Measurements from ENCODE around the gene FXR1. TPM values are rescaled to one million over a fixed set of nuclear protein-coding genes. Genes with fewer than 3 reads are reported as not detected.

Gene FXR1
- total and polyA plus RNA-seq, 10 of the 15 experiments (the other 5 are each of a cell fraction or from before 2014, with no cell fraction given) = 38.5 to 159 (median 102) TPM

DNA sequence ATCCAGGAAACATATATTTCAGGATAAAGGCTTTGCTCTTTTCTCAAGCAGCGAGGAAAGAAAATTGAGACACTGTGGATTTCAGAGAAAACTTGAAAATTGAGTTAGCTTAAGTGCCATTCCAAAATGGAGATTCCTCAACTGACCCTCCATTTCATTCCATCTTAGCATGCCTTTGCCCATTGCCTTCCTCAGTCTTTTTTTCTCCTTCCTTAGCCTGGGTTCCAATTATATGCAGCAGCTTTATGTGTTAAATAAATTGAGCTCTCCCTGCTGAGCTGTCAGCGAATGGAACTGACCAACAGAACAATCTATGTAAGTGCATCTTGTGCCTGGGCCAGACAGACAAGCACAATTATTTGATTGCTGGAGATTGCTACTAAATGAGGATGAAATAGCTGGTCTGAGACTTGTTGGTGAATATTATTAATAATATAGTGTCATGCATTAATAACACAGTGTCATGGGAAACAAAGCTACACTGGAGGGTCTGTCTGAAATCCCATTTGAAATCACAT is 84.0 kb downstream of the FXR1 start:
- no peaks in the 10 kb centered on the region for H3K27me3 ChIP-seq (replicated peaks in 1 of 2; ENCODE audit: control insufficient read depth in 2 of 2, insufficient read depth in 2 of 2, low read length in 1 of 2)
- CTCF ChIA-PET = interaction anchor here (1.8 kb wide), 1 partner anchor 98 kb away, joined by 3 read pairs; no protein-coding TSS in a partner anchor
- no peak overlapping the region for H2AFZ ChIP-seq (ENCODE audit: control insufficient read depth, low read depth, low read length)
- intact Hi-C loops (cut with micrococcal nuclease; ENCODE audit: unreplicated experiment) (no loop called here), in situ Hi-C loops (cut with MboI) (no loop called here)
- ATAC-seq (no peak), DNase-seq (ENCODE audit: low read depth, low spot score) (no peak), FAIRE-seq (no peak)
- POLR2A ChIA-PET = no interaction called here
- no TSS peak for BruUV-seq (replicated peaks)
- RAD21 ChIA-PET (ENCODE audit: unreplicated experiment) = no interaction called here
- no peak overlapping the region for H3K9ac ChIP-seq (ENCODE audit: control insufficient read depth, insufficient read depth, low read length)
- no peaks in the 10 kb centered on the region for H3K36me3 ChIP-seq (ENCODE audit: control insufficient read depth in 2 of 2, insufficient read depth in 2 of 2, low read length in 1 of 2)
- no peaks in the 10 kb centered on the region for H3K9me3 ChIP-seq (replicated peaks; ENCODE audit: control insufficient read depth, insufficient read depth, low read length)
- no peak overlapping the region for H3K4me3 ChIP-seq
- no peaks in the 10 kb centered on the region for H4K20me1 ChIP-seq (ENCODE audit: control insufficient read depth, insufficient read depth)
- H3K4me1 ChIP-seq (ENCODE audit: control insufficient read depth, insufficient read depth, low read length) = no peaks in the 10 kb centered on the region
- 23% methylated on average over 2 of the region's 2 CpGs for WGBS (ENCODE audit: insufficient coverage, insufficient replicate concordance, low lambda C conversion rate, missing lambda C conversion rate)
- no peak overlapping the region for H3K4me2 ChIP-seq (ENCODE audit: control insufficient read depth, insufficient read depth)
- H3K79me2 ChIP-seq (ENCODE audit: control insufficient read depth, insufficient read depth, low read length) = no peaks in the 10 kb centered on the region
- H3K27ac ChIP-seq (ENCODE audit: control insufficient read depth, insufficient read depth) = no peak overlapping the region
- SMC1A ChIA-PET (ENCODE audit: uncharacterized antibody, unreplicated experiment) = interaction anchor here (1.6 kb wide), 1 partner anchor 16 kb away, joined by 3 read pairs; no protein-coding TSS in a partner anchor
- TF ChIP-seq, protein P1, sequence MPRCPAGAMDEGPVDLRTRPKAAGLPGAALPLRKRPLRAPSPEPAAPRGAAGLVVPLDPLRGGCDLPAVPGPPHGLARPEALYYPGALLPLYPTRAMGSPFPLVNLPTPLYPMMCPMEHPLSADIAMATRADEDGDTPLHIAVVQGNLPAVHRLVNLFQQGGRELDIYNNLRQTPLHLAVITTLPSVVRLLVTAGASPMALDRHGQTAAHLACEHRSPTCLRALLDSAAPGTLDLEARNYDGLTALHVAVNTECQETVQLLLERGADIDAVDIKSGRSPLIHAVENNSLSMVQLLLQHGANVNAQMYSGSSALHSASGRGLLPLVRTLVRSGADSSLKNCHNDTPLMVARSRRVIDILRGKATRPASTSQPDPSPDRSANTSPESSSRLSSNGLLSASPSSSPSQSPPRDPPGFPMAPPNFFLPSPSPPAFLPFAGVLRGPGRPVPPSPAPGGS (IDR thresholded peaks at IDR 0.05; ENCODE audit: borderline replicate concordance, insufficient read depth, low read depth, low read length, poor library complexity, severe bottlenecking) = no peak
- TF ChIP-seq NFYA (IDR thresholded peaks at IDR 0.05; ENCODE audit: borderline replicate concordance, low read depth, low read length) = no peak
- TF ChIP-seq, protein P2, sequence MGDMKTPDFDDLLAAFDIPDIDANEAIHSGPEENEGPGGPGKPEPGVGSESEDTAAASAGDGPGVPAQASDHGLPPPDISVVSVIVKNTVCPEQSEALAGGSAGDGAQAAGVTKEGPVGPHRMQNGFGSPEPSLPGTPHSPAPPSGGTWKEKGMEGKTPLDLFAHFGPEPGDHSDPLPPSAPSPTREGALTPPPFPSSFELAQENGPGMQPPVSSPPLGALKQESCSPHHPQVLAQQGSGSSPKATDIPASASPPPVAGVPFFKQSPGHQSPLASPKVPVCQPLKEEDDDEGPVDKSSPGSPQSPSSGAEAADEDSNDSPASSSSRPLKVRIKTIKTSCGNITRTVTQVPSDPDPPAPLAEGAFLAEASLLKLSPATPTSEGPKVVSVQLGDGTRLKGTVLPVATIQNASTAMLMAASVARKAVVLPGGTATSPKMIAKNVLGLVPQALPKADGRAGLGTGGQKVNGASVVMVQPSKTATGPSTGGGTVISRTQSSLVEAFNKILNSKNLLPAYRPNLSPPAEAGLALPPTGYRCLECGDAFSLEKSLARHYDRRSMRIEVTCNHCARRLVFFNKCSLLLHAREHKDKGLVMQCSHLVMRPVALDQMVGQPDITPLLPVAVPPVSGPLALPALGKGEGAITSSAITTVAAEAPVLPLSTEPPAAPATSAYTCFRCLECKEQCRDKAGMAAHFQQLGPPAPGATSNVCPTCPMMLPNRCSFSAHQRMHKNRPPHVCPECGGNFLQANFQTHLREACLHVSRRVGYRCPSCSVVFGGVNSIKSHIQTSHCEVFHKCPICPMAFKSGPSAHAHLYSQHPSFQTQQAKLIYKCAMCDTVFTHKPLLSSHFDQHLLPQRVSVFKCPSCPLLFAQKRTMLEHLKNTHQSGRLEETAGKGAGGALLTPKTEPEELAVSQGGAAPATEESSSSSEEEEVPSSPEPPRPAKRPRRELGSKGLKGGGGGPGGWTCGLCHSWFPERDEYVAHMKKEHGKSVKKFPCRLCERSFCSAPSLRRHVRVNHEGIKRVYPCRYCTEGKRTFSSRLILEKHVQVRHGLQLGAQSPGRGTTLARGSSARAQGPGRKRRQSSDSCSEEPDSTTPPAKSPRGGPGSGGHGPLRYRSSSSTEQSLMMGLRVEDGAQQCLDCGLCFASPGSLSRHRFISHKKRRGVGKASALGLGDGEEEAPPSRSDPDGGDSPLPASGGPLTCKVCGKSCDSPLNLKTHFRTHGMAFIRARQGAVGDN (IDR thresholded peaks at IDR 0.05) = no peak
- TF ChIP-seq IRF4 (IDR thresholded peaks at IDR 0.05; ENCODE audit: low read depth, low read length) = no peak
- no peak for TF ChIP-seq RAD51 (IDR thresholded peaks at IDR 0.05)
- TF ChIP-seq DPF2 (IDR thresholded peaks at IDR 0.05) = no peak
- TF ChIP-seq, protein P3, sequence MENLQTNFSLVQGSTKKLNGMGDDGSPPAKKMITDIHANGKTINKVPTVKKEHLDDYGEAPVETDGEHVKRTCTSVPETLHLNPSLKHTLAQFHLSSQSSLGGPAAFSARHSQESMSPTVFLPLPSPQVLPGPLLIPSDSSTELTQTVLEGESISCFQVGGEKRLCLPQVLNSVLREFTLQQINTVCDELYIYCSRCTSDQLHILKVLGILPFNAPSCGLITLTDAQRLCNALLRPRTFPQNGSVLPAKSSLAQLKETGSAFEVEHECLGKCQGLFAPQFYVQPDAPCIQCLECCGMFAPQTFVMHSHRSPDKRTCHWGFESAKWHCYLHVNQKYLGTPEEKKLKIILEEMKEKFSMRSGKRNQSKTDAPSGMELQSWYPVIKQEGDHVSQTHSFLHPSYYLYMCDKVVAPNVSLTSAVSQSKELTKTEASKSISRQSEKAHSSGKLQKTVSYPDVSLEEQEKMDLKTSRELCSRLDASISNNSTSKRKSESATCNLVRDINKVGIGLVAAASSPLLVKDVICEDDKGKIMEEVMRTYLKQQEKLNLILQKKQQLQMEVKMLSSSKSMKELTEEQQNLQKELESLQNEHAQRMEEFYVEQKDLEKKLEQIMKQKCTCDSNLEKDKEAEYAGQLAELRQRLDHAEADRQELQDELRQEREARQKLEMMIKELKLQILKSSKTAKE (IDR thresholded peaks at IDR 0.05; ENCODE audit: low read depth, poor library complexity, severe bottlenecking) = no peak
- no peak for TF ChIP-seq FOS (IDR thresholded peaks at IDR 0.05; ENCODE audit: borderline replicate concordance, extremely low read depth, insufficient read length)
- TF ChIP-seq POLR2A (IDR thresholded peaks at IDR 0.05; ENCODE audit: low read depth, low read length) = no peak
- no peak for TF ChIP-seq PML (IDR thresholded peaks at IDR 0.05; ENCODE audit: low read length)
- TF ChIP-seq, protein P4, sequence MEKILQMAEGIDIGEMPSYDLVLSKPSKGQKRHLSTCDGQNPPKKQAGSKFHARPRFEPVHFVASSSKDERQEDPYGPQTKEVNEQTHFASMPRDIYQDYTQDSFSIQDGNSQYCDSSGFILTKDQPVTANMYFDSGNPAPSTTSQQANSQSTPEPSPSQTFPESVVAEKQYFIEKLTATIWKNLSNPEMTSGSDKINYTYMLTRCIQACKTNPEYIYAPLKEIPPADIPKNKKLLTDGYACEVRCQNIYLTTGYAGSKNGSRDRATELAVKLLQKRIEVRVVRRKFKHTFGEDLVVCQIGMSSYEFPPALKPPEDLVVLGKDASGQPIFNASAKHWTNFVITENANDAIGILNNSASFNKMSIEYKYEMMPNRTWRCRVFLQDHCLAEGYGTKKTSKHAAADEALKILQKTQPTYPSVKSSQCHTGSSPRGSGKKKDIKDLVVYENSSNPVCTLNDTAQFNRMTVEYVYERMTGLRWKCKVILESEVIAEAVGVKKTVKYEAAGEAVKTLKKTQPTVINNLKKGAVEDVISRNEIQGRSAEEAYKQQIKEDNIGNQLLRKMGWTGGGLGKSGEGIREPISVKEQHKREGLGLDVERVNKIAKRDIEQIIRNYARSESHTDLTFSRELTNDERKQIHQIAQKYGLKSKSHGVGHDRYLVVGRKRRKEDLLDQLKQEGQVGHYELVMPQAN (conservative IDR thresholded peaks at IDR 0.05) = no peak
- TF ChIP-seq, protein P5, sequence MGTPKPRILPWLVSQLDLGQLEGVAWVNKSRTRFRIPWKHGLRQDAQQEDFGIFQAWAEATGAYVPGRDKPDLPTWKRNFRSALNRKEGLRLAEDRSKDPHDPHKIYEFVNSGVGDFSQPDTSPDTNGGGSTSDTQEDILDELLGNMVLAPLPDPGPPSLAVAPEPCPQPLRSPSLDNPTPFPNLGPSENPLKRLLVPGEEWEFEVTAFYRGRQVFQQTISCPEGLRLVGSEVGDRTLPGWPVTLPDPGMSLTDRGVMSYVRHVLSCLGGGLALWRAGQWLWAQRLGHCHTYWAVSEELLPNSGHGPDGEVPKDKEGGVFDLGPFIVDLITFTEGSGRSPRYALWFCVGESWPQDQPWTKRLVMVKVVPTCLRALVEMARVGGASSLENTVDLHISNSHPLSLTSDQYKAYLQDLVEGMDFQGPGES (IDR thresholded peaks at IDR 0.05) = no peak
- TF ChIP-seq RAD21 (IDR thresholded peaks at IDR 0.05; ENCODE audit: insufficient read depth, low read depth, low read length) = no peak
- TF ChIP-seq SMARCA5 (IDR thresholded peaks at IDR 0.05) = no peak
